WERI-Rb-1 (cell line): Measurements from ENCODE around the gene CARS1.

ENCODE experiments used
- DNase-seq: peaks from one replicate; pipeline ENCODE4 v3.0.0-alpha.2; 2020
- H3K27ac ChIP-seq: fragments of 250-450 bp; sonication (Bioruptor Pico); 2 replicates; pipeline ENCODE4 v1.5.1; 2020; ENCODE audit warnings: mild to moderate bottlenecking, moderate library complexity
- H3K27me3 ChIP-seq: fragments of 250-450 bp; sonication (Bioruptor Pico); 2 replicates; pipeline ENCODE4 v1.5.1; 2021; ENCODE audit warnings: mild to moderate bottlenecking, low read depth, moderate library complexity; ENCODE audit not compliant: insufficient read depth, severe bottlenecking
- H3K36me3 ChIP-seq: fragments of 250-450 bp; sonication (Bioruptor Pico); 2 replicates; pipeline ENCODE4 v1.5.1; 2020; ENCODE audit warnings: mild to moderate bottlenecking, moderate library complexity
- H3K4me3 ChIP-seq: 2 replicates; pipeline ENCODE4 v1.5.1; 2011; ENCODE audit warnings: low read depth, mild to moderate bottlenecking, control low read depth, low read length
- H3K9me3 ChIP-seq: fragments of 250-450 bp; sonication (Bioruptor Pico); 2 replicates; pipeline ENCODE4 v1.5.1; 2021; ENCODE audit warnings: mild to moderate bottlenecking, moderate library complexity; ENCODE audit not compliant: severe bottlenecking
- TF ChIP-seq, protein P1 (sequence below): IDR thresholded peaks from 2 replicates; pipeline ENCODE4 v1.5.1; 2011; ENCODE audit warnings: low read depth, mild to moderate bottlenecking, control low read depth, inconsistent platforms, low read length

The CARS1 gene

DNA sequence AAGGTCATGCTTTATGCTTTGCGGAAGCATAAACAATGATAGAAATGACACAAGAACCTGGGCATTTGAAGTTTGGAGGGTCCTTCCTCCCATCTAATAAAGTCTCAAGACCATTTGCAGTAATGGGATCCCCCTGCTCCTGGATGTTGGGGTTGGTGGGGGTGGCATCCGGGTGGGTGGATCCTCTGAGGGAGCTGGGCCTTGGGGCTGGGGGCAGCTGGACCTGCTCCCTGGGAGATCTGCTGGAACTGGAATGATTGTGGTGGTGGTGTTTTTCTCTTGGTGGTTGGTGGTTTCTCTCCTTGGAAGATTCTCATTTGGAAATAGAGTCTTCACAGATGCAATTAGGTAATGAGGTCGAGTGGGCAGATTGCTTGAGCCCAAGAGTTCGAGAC is 62.9 kb downstream of the CARS1 start:
- Histone ChIP-seq H3K27me3 (no peaks in the 10 kb centered on the region), H3K4me3 (no peak overlapping the region), H3K9me3 (no peaks in the 10 kb centered on the region), H3K27ac (no peak overlapping the region), H3K36me3 (no peaks in the 10 kb centered on the region; the same call in 1 of the 2 replicates)
- TF ChIP-seq, protein P1, sequence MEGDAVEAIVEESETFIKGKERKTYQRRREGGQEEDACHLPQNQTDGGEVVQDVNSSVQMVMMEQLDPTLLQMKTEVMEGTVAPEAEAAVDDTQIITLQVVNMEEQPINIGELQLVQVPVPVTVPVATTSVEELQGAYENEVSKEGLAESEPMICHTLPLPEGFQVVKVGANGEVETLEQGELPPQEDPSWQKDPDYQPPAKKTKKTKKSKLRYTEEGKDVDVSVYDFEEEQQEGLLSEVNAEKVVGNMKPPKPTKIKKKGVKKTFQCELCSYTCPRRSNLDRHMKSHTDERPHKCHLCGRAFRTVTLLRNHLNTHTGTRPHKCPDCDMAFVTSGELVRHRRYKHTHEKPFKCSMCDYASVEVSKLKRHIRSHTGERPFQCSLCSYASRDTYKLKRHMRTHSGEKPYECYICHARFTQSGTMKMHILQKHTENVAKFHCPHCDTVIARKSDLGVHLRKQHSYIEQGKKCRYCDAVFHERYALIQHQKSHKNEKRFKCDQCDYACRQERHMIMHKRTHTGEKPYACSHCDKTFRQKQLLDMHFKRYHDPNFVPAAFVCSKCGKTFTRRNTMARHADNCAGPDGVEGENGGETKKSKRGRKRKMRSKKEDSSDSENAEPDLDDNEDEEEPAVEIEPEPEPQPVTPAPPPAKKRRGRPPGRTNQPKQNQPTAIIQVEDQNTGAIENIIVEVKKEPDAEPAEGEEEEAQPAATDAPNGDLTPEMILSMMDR: no peak
- no peak for DNase-seq

DNA sequence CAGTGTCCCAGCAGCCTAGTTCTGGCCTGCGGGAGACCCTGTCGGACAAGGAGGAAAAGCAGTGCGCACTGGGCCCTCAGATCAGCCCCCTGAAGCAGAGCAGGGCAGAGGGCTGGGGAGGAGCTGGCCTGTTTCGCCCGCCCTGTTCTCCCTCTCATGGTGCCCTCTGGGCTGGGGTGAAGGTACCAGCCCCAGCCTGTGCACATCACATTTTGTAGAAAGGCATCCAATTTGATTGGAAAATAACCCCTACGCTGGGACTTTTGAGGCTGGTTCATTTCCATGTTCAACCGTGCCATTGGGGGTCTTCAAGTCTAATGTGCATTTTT is 64.3 kb downstream of the CARS1 start:
- no peaks in the 10 kb centered on the region for H3K27me3 ChIP-seq
- TF ChIP-seq, protein P1: no peak
- peak overlapping the region; percentile 76 for H3K4me3 ChIP-seq
- peak overlapping the region; percentile 85 for H3K27ac ChIP-seq
- peaks cover under 1% of the 10 kb centered on the region for H3K36me3 ChIP-seq
- no peak for DNase-seq
- no peaks in the 10 kb centered on the region for H3K9me3 ChIP-seq

DNA sequence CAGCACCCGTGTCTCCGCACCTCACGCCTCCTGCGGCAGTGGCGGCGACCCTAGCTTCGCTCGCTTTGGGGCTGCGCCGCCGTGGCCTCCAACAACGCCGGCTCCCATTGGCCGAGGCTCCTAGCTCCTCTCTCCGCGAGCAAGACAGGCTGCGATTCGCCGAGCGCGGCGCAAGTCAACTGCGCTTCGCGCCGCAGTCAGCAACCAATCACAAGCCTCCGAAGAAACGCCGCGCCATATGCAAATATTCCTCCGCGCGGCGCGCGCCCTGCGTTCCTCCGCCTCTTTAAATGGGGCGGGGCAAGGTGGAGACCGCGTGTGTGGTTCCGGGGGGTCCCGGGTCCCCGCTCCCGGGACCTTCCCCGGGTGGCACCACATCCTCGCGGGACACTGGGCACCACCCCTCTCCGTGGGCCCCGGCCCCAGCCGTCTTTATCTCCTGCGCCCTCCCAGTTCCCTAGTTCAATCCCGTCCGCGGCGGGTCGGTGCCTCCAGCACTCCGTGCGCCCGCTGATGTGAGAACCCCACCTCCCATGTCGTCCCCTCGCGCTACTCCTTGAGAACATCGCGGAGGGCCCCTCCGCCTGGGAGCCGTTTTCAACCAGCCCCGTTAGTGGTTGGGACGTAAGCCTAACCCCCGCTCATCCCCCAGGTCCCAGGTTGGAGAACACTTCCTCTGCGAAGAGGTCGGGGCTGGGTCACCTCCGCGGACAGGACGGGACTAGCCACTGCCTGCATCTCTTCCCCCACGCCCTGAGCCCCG is 64.8 kb downstream of the CARS1 start, which contains the start of gene NAP1L4:
Gene NAP1L4, minus strand, starts transcription at position 96 of the 763 bp plus-strand sequence. CDS start 13,109 bp downstream, outside the sequence.
- peak; percentile 97 for DNase-seq
- Histone ChIP-seq H3K9me3 (no peaks in the 10 kb centered on the region), H3K4me3 (peak within 1 kb of the TSS; percentile 76), H3K36me3 (peaks cover 4% of the 10 kb centered on the region), H3K27ac (peak within 1 kb of the TSS; percentile 85), H3K27me3 (no peaks in the 10 kb centered on the region)
- TF ChIP-seq, protein P1: no peak

DNA sequence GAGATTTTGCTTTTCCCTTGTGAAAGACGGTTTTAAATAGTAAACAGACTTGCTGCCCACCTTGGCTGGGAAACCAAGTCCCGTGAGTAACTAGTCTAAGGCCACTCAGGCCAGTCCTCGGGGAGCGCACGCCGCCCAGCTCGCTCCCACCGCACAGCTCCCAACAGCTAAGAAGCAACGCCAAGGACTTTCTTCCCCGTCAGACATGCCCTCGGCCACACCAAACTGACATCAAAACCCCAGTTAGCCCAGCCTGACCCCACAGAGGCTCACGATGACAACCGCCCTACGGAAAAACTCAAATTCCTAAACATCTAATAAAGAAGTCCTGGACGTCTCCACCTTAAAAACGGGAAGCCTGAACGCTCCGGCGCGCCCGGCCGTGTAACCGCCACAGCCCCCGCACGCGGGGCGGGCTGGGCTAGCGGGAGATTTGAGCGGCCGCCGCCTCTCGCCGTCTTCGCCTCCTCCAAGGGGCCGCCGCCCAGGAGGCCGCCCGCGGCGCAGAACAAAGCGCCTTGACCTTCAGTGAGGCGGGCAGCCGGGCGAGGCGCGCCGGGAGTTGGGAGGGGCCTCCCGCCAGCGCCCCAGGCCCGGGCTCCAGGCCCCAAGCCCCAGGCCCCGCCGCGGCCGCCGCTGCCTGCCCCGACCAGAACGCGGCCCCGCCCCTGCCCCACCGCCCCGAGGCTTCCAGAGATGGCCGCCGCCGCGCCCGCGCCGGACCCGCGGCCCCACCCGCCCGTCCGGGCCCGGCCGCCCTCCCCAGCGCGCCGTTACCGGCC is 65.6 kb downstream of the CARS1 start:
- TF ChIP-seq, protein P1: no peak
- Histone ChIP-seq H3K9me3 (no peaks in the 10 kb centered on the region), H3K27ac (peak overlapping the region; percentile 85), H3K4me3 (peak overlapping the region; percentile 76), H3K36me3 (peaks cover 12% of the 10 kb centered on the region), H3K27me3 (no peaks in the 10 kb centered on the region)
- no peak for DNase-seq

DNA sequence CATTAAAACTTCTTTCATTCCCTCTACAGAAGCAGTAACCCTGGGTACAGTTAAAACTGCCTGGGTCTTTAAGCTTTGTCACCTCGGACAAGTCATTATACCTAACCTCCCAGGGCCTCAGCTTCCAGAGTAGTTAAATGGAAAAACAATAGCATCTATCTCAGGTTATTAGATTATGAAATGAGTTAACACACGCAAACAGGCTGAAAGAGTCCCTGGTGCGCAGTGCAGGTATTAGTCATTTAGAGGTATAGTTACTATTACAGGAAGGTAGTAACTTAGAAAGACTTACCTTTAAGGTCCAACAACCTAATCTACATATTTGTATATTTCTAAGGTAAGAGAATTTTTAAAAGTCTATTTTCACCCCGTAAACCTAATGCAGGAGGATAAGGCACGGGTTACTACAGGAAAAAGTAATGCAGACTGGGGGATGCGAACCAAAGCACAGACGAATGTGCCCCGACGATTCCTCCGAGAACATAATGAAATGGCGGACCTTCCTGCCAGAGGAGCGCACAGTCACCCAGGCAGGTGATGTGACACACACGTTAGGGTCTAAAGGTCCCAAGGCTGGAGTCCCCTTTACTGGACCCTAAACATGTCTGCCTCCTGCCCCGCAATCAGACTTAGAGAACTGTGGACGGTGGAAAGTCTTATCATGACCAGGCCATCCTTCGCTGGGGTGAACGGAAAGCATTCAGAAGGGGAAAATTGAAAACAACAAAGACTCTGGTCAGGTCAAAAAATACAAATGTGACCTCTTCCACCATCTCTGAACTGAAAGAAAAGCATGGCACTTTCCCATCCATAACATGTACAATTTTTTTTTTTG is 66.4 kb downstream of the CARS1 start:
- DNase-seq: no peak
- Histone ChIP-seq H3K4me3 (peak overlapping the region; percentile 73), H3K27me3 (no peaks in the 10 kb centered on the region), H3K9me3 (no peaks in the 10 kb centered on the region), H3K27ac (peak overlapping the region; percentile 85), H3K36me3 (peaks cover 16% of the 10 kb centered on the region)
- TF ChIP-seq, protein P1: no peak
